ENCODE measurements around the gene NKAPD1. TPM values are rescaled to one million over a fixed set of nuclear protein-coding genes. Genes with fewer than 3 reads are reported as not detected.

The NKAPD1 gene
- total RNA-seq, 1 experiment from 2014 or later: 19.7 TPM

DNA sequence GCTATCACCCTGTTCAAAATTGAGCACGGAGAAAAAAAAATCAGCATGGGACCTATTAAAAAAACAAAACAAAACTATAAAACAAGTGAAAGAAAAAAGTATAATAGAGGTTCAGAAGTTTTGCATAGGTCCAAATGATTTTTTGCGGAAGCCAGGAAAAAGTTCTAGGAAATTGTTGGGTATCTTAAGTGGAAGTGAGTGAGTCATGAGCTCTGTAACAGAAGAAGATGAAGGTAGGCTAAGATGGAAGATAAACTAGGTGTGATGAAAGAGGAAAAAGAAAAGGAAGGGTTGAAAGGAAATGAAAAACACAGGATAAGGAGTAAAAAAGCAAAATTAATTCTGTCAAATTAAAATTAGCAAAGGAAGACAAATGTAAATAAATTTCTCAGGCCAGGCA, 40.4 kb downstream of the NKAPD1 start:
- ChIA-PET CTCF (interaction anchor here (0.6 to 1.6 kb wide), 3 partner anchors 23 to 79 kb away, joined by 3 to 11 read pairs (median 4); partner anchors contain the start of gene BCO2), POLR2A (no interaction called here)
- DNase-seq (ENCODE audit: low read depth, low spot score): no peak
- intact Hi-C loops (cut with micrococcal nuclease; ENCODE audit: unreplicated experiment) (loop anchor here (2.0 kb wide), 1 partner anchor 166 kb away; no protein-coding TSS in a partner anchor), in situ Hi-C loops (cut with HindIII; ENCODE audit: low pct_unique_long_range_greater_than_20kb, low sequenced_read_pairs) (no loop called here)
- no peak overlapping the region for H3K4me3 ChIP-seq (ENCODE audit: low read depth in 2 of 2, low read length in 2 of 2)
- H3K9me3 ChIP-seq (ENCODE audit: control insufficient read depth, insufficient read depth, low read depth, low read length): no peaks in the 10 kb centered on the region
- no peak for ATAC-seq
- no TSS peak for BruUV-seq (replicated peaks)
- no peak overlapping the region for H3K27ac ChIP-seq (ENCODE audit: low read length)
- H3K36me3 ChIP-seq (ENCODE audit: control insufficient read depth, insufficient read depth, low read length): no peaks in the 10 kb centered on the region
- H3K27me3 ChIP-seq (ENCODE audit: control insufficient read depth, insufficient read depth, low read length): no peaks in the 10 kb centered on the region
- no peaks in the 10 kb centered on the region for H3K4me1 ChIP-seq (ENCODE audit: control insufficient read depth, insufficient read depth, low read length)
- TF ChIP-seq POLR2AphosphoS5 (IDR thresholded peaks at IDR 0.05; ENCODE audit: low read depth, low read length): no peak
- TF ChIP-seq SIN3A (IDR thresholded peaks at IDR 0.05; ENCODE audit: borderline replicate concordance, insufficient read depth, low read depth, low read length): no peak
- TF ChIP-seq, protein P1, sequence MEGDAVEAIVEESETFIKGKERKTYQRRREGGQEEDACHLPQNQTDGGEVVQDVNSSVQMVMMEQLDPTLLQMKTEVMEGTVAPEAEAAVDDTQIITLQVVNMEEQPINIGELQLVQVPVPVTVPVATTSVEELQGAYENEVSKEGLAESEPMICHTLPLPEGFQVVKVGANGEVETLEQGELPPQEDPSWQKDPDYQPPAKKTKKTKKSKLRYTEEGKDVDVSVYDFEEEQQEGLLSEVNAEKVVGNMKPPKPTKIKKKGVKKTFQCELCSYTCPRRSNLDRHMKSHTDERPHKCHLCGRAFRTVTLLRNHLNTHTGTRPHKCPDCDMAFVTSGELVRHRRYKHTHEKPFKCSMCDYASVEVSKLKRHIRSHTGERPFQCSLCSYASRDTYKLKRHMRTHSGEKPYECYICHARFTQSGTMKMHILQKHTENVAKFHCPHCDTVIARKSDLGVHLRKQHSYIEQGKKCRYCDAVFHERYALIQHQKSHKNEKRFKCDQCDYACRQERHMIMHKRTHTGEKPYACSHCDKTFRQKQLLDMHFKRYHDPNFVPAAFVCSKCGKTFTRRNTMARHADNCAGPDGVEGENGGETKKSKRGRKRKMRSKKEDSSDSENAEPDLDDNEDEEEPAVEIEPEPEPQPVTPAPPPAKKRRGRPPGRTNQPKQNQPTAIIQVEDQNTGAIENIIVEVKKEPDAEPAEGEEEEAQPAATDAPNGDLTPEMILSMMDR (IDR thresholded peaks at IDR 0.05): no peak
- no peak for TF ChIP-seq TCF7L2 (IDR thresholded peaks at IDR 0.05; ENCODE audit: low read depth, low read length)
- TF ChIP-seq, protein P2, sequence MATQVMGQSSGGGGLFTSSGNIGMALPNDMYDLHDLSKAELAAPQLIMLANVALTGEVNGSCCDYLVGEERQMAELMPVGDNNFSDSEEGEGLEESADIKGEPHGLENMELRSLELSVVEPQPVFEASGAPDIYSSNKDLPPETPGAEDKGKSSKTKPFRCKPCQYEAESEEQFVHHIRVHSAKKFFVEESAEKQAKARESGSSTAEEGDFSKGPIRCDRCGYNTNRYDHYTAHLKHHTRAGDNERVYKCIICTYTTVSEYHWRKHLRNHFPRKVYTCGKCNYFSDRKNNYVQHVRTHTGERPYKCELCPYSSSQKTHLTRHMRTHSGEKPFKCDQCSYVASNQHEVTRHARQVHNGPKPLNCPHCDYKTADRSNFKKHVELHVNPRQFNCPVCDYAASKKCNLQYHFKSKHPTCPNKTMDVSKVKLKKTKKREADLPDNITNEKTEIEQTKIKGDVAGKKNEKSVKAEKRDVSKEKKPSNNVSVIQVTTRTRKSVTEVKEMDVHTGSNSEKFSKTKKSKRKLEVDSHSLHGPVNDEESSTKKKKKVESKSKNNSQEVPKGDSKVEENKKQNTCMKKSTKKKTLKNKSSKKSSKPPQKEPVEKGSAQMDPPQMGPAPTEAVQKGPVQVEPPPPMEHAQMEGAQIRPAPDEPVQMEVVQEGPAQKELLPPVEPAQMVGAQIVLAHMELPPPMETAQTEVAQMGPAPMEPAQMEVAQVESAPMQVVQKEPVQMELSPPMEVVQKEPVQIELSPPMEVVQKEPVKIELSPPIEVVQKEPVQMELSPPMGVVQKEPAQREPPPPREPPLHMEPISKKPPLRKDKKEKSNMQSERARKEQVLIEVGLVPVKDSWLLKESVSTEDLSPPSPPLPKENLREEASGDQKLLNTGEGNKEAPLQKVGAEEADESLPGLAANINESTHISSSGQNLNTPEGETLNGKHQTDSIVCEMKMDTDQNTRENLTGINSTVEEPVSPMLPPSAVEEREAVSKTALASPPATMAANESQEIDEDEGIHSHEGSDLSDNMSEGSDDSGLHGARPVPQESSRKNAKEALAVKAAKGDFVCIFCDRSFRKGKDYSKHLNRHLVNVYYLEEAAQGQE (IDR thresholded peaks at IDR 0.05; ENCODE audit: insufficient read depth in 1 of 2, low read depth in 2 of 2, low read length in 1 of 2): no peak

DNA sequence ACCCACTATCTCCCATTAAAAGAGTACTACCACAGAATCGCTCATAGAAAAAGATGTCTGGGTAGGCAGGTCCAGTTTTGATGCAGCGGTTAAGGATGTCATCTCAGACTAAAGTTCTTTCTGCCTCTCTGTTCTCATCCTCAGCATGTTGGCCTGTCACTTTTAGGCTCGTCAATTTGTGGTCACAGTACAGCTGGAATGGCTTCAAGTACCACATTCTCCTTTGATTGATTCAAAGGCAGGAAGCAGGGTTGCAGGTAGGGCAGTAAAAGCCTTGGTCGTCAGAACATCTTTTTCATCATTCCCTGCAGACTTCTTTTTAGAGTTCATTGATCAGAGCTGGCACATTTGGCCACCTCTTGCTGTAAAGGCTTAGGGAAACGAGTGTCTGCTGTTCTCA, 41.3 kb downstream of the NKAPD1 start:
- TF ChIP-seq SIN3A (IDR thresholded peaks at IDR 0.05; ENCODE audit: borderline replicate concordance, insufficient read depth, low read depth, low read length) (no peak), TCF7L2 (IDR thresholded peaks at IDR 0.05; ENCODE audit: low read depth, low read length) (no peak), POLR2AphosphoS5 (IDR thresholded peaks at IDR 0.05; ENCODE audit: low read depth, low read length) (no peak)
- TF ChIP-seq, protein P2 (IDR thresholded peaks at IDR 0.05; ENCODE audit: insufficient read depth in 1 of 2, low read depth in 2 of 2, low read length in 1 of 2): no peak
- TF ChIP-seq, protein P1 (IDR thresholded peaks at IDR 0.05): no peak
- intact Hi-C loops (cut with micrococcal nuclease; ENCODE audit: unreplicated experiment): loop anchor here (2.0 to 5.0 kb wide), 2 partner anchors 47 to 165 kb away; partner anchors contain the start of gene IL18

More for the DNA sequence above, 41.3 kb downstream of the NKAPD1 start:
- Histone ChIP-seq H3K9me3 (ENCODE audit: control insufficient read depth, insufficient read depth, low read depth, low read length) (no peaks in the 10 kb centered on the region), H3K27me3 (ENCODE audit: control insufficient read depth, insufficient read depth, low read length) (no peaks in the 10 kb centered on the region), H3K27ac (ENCODE audit: low read length) (no peak overlapping the region), H3K36me3 (ENCODE audit: control insufficient read depth, insufficient read depth, low read length) (no peaks in the 10 kb centered on the region), H3K4me3 (ENCODE audit: low read depth in 2 of 2, low read length in 2 of 2) (no peak overlapping the region), H3K4me1 (ENCODE audit: control insufficient read depth, insufficient read depth, low read length) (peaks cover 7% of the 10 kb centered on the region)
- POLR2A ChIA-PET: interaction anchor here (0.6 kb wide), 1 partner anchor 1105 kb away, joined by 6 read pairs; no protein-coding TSS in a partner anchor
- BruUV-seq (replicated peaks): no TSS peak
- no peak for ATAC-seq
- DNase-seq (ENCODE audit: low read depth, low spot score): no peak
- in situ Hi-C loops (cut with HindIII; ENCODE audit: low pct_unique_long_range_greater_than_20kb, low sequenced_read_pairs): no loop called here
- CTCF ChIA-PET: interaction anchor here (1.6 kb wide), 1 partner anchor 60 kb away, joined by 4 read pairs; the partner anchor contains the start of gene BCO2

All from Panc1 (cell line).